ENCODE results near the gene MFGE8. TPM values are rescaled to one million over a fixed set of nuclear protein-coding genes. Genes with fewer than 3 reads are reported as not detected.

Gene MFGE8
- total RNA-seq, 2 experiments from 2014 or later: 87.9 to 93.0 TPM

GRCh38 chr15:88917760-88918159, 4.6 kb upstream of the MFGE8 start:
- Histone ChIP-seq H3K36me3 (ENCODE audit: insufficient read depth, low read length) (no peaks in the 10 kb centered on the region), H3K4me1 (ENCODE audit: insufficient read depth, low read length) (peaks cover 9% of the 10 kb centered on the region), H3K27ac (ENCODE audit: low read depth in 1 of 2, low read length in 2 of 2) (no peak overlapping the region), H3K4me3 (ENCODE audit: low read length) (no peak overlapping the region), H3K27me3 (ENCODE audit: control insufficient read depth in 1 of 2, insufficient read depth in 2 of 2, low read length in 2 of 2) (no peaks in the 10 kb centered on the region), H3K9me3 (ENCODE audit: control insufficient read depth in 1 of 2, insufficient read depth in 1 of 2, low read length in 2 of 2) (no peaks in the 10 kb centered on the region)
- Mint-ChIP-seq H3K4me3 (no peak overlapping the region), H3K9me3 (no peaks in the 10 kb centered on the region), H3K27ac (no peak overlapping the region), H3K4me1 (ENCODE audit: low read depth) (peaks cover 9% of the 10 kb centered on the region), H3K27me3 (peaks cover 4% of the 10 kb centered on the region), H3K36me3 (ENCODE audit: low read depth) (no peaks in the 10 kb centered on the region)
- CTCF ChIA-PET: interaction anchor here (0.6 to 5.3 kb wide), 2 partner anchors 13 to 279 kb away, joined by 3 to 25 read pairs; partner anchors contain the start of gene ISG20
- ATAC-seq (ENCODE audit: poor library complexity) (no peak), DNase-seq (no peak)
- intact Hi-C loops (cut with DNase I, micrococcal nuclease): no loop called here
- POLR2A ChIA-PET: no interaction called here
- no peak for TF ChIP-seq CTCF (IDR thresholded peaks at IDR 0.05)

GRCh38 chr15:88915354-88915753, 2.2 kb upstream of the MFGE8 start:
- no peak for ATAC-seq (ENCODE audit: poor library complexity)
- H3K9me3 ChIP-seq (ENCODE audit: control insufficient read depth in 1 of 2, insufficient read depth in 1 of 2, low read length in 2 of 2): no peaks in the 10 kb centered on the region
- intact Hi-C loops (cut with DNase I, micrococcal nuclease): no loop called here
- Mint-ChIP-seq H3K9me3 (no peaks in the 10 kb centered on the region), H3K27me3 (no peaks in the 10 kb centered on the region), H3K27ac (no peak overlapping the region), H3K36me3 (ENCODE audit: low read depth) (peaks cover 2% of the 10 kb centered on the region), H3K4me1 (ENCODE audit: low read depth) (peaks cover 25% of the 10 kb centered on the region), H3K4me3 (no peak overlapping the region)
- no peaks in the 10 kb centered on the region for H3K27me3 ChIP-seq (ENCODE audit: control insufficient read depth in 1 of 2, insufficient read depth in 2 of 2, low read length in 2 of 2)
- H3K4me3 ChIP-seq (ENCODE audit: low read length): no peak overlapping the region
- H3K27ac ChIP-seq (ENCODE audit: low read depth in 1 of 2, low read length in 2 of 2): no peak overlapping the region
- ChIA-PET POLR2A (interaction anchor here (1.6 kb wide), 1 partner anchor 12 kb away, joined by 3 read pairs; no protein-coding TSS in a partner anchor), CTCF (interaction anchor here (0.7 to 5.3 kb wide), 3 partner anchors 11 to 292 kb away, joined by 3 to 25 read pairs (median 4); no protein-coding TSS in a partner anchor)
- peaks cover 23% of the 10 kb centered on the region for H3K4me1 ChIP-seq (ENCODE audit: insufficient read depth, low read length)
- H3K36me3 ChIP-seq (ENCODE audit: insufficient read depth, low read length): no peaks in the 10 kb centered on the region
- TF ChIP-seq CTCF (IDR thresholded peaks at IDR 0.05): no peak
- no peak for DNase-seq

- peaks cover 37% of the 10 kb centered on the region for H3K4me1 Mint-ChIP-seq (ENCODE audit: low read depth)
- no peaks in the 10 kb centered on the region for H3K27me3 Mint-ChIP-seq
- ChIA-PET POLR2A (interaction anchor here (1.2 to 2.2 kb wide), 3 partner anchors 9 to 174 kb away, joined by 3 to 11 read pairs (median 4); partner anchors contain the start of gene ABHD2), CTCF (interaction anchor here (5.3 kb wide), 1 partner anchor 9 kb away, joined by 25 read pairs; no protein-coding TSS in a partner anchor)
- peak overlapping the region; percentile 87 for H3K27ac Mint-ChIP-seq
- TF ChIP-seq CTCF (IDR thresholded peaks at IDR 0.05): no peak
- peaks cover 8% of the 10 kb centered on the region for H3K36me3 ChIP-seq (ENCODE audit: insufficient read depth, low read length)
- H3K4me3 ChIP-seq (ENCODE audit: low read length): peak overlapping the region; percentile 80
- H3K4me3 Mint-ChIP-seq: peak overlapping the region; percentile 94
- DNase-seq: no peak
- no peak for ATAC-seq (ENCODE audit: poor library complexity)
- no peaks in the 10 kb centered on the region for H3K9me3 Mint-ChIP-seq
- peaks cover 23% of the 10 kb centered on the region for H3K4me1 ChIP-seq (ENCODE audit: insufficient read depth, low read length)
- peaks cover 5% of the 10 kb centered on the region for H3K36me3 Mint-ChIP-seq (ENCODE audit: low read depth)
- H3K27ac ChIP-seq (ENCODE audit: low read depth in 1 of 2, low read length in 2 of 2): peak overlapping the region in 1 of 2 donors; percentile 50
- H3K27me3 ChIP-seq (ENCODE audit: control insufficient read depth in 1 of 2, insufficient read depth in 2 of 2, low read length in 2 of 2): no peaks in the 10 kb centered on the region
- intact Hi-C loops (cut with DNase I, micrococcal nuclease): loop anchor here (1.0 to 5.0 kb wide), 2 partner anchors 10 to 292 kb away; partner anchors contain the start of gene AEN (in 1 of the 2)
- H3K9me3 ChIP-seq (ENCODE audit: control insufficient read depth in 1 of 2, insufficient read depth in 1 of 2, low read length in 2 of 2): no peaks in the 10 kb centered on the region
Measured at GRCh38 chr15:88913850-88914169, 631 bp upstream of the MFGE8 start.
